Activated B cell treated with CpG ODN at 0.5 μM for 24 hours (primary cell): ENCODE measurements around the gene PPP4R2. TPM values are rescaled to one million over a fixed set of nuclear protein-coding genes. Genes with fewer than 3 reads are reported as not detected.

ENCODE experiments used
- ATAC-seq: fragments of 200-7000 bp; cut with Tn5 transposase; one replicate; pipeline ENCODE4 v1.10.0; 2021; ENCODE audit warnings: low read depth, mild to moderate bottlenecking, moderate library complexity
- CTCF ChIA-PET: fragments of 350-600 bp; sonication (Branson Sonifier 250); formaldehyde crosslinking; loops from one replicate; lab custom pipeline; 2021; ENCODE audit warnings: antibody characterized with exemption; lab: Charles Lee
- POLR2A ChIA-PET: fragments of 350-600 bp; sonication (Branson Sonifier 250); formaldehyde crosslinking; loops from one replicate; lab custom pipeline; 2021; ENCODE audit warnings: antibody characterized with exemption; lab: Charles Lee
- DNase-seq: peaks from one replicate; pipeline ENCODE4 v3.0.0; 2022
- H3K27ac Mint-ChIP-seq: one replicate; pipeline ENCODE4 v1.8.0; 2020; ENCODE audit warnings: mixed read lengths
- H3K27me3 Mint-ChIP-seq: one replicate; pipeline ENCODE4 v1.8.0; 2021; ENCODE audit warnings: mixed read lengths
- H3K36me3 Mint-ChIP-seq: one replicate; pipeline ENCODE4 v1.8.0; 2021; ENCODE audit warnings: low read depth, mixed read lengths
- H3K4me1 Mint-ChIP-seq: one replicate; pipeline ENCODE4 v1.8.0; 2021; ENCODE audit warnings: mixed read lengths
- H3K4me3 Mint-ChIP-seq: one replicate; pipeline ENCODE4 v1.8.0; 2020; ENCODE audit warnings: mild to moderate bottlenecking, mixed read lengths
- H3K9me3 Mint-ChIP-seq: one replicate; pipeline ENCODE4 v1.8.0; 2020; ENCODE audit warnings: mixed read lengths
- CTCF ChIP-seq: fragments of 200-600 bp; IDR thresholded peaks from one replicate; pipeline ENCODE4 v1.8.0; 2022; ENCODE audit warnings: antibody characterized with exemption, mild to moderate bottlenecking
- intact Hi-C: fragments of 100-400 bp; cut with micrococcal nuclease; formaldehyde crosslinking; loops from one replicate; pipeline ENCODE4 v1.15.1; 2024
- total RNA-seq: library from RNA; stranded (reverse); gene quantifications from 2 replicates; pipeline ENCODE4 v1.2.3, GENCODE V29; 2022

PPP4R2 gene
- total RNA-seq, 1 donor from 2014 or later = 59.7 TPM

DNA sequence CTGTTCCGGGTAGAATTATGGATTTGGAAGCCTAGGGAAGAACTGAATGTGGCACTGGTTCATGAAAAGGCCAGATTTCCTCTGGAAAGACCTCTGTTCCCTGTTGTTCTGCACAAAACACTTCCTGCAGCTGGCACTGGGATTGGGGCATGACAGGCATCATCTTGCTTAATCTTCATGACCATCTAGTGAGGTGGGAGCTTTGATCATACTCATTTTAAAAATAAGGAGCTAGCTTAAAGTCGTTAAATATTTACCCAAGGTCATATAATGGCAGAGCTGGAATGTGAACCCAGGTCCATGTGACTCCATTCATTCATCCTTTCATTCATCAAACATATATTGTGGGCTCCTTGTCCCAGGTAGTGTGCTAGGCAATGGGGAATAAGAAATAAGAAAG lies 105.3 kb downstream of the PPP4R2 start:
- POLR2A ChIA-PET = no interaction called here
- H3K4me1 Mint-ChIP-seq = no peaks in the 10 kb centered on the region
- H3K4me3 Mint-ChIP-seq = no peak overlapping the region
- H3K36me3 Mint-ChIP-seq = no peaks in the 10 kb centered on the region
- H3K27ac Mint-ChIP-seq = no peak overlapping the region
- H3K27me3 Mint-ChIP-seq = peaks cover 4% of the 10 kb centered on the region
- intact Hi-C loops = loop anchor here (1.0 kb wide), 2 partner anchors 330 to 400 kb away; no protein-coding TSS in a partner anchor
- H3K9me3 Mint-ChIP-seq = no peaks in the 10 kb centered on the region
- CTCF ChIA-PET = interaction anchor here (0.6 to 1.9 kb wide), 4 partner anchors 9 to 401 kb away, joined by 3 to 20 read pairs (median 4); no protein-coding TSS in a partner anchor
- no peak for ATAC-seq
- TF ChIP-seq CTCF = no peak
- DNase-seq = no peak

GRCh38 chr3:73107215-73107614 lies 110.6 kb downstream of the PPP4R2 start:
- peaks cover 16% of the 10 kb centered on the region for H3K27me3 Mint-ChIP-seq
- TF ChIP-seq CTCF = no peak
- ATAC-seq (no peak), DNase-seq (no peak)
- no peaks in the 10 kb centered on the region for H3K4me1 Mint-ChIP-seq
- intact Hi-C loops = no loop called here
- no peak overlapping the region for H3K4me3 Mint-ChIP-seq
- H3K27ac Mint-ChIP-seq = no peak overlapping the region
- no peaks in the 10 kb centered on the region for H3K9me3 Mint-ChIP-seq
- no peaks in the 10 kb centered on the region for H3K36me3 Mint-ChIP-seq
- ChIA-PET CTCF (interaction anchor here (1.1 kb wide), 1 partner anchor 401 kb away, joined by 3 read pairs; no protein-coding TSS in a partner anchor), POLR2A (no interaction called here)

- POLR2A ChIA-PET = no interaction called here
- intact Hi-C loops = no loop called here
- ATAC-seq = no peak
- Mint-ChIP-seq H3K27ac (no peak overlapping the region), H3K4me1 (no peaks in the 10 kb centered on the region), H3K9me3 (no peaks in the 10 kb centered on the region), H3K27me3 (peaks cover 15% of the 10 kb centered on the region), H3K4me3 (no peak overlapping the region), H3K36me3 (no peaks in the 10 kb centered on the region)
- TF ChIP-seq CTCF = no peak
- no peak for DNase-seq
- CTCF ChIA-PET = interaction anchor here (1.1 kb wide), 1 partner anchor 400 kb away, joined by 3 read pairs; no protein-coding TSS in a partner anchor
These were observed 111.1 kb downstream of the PPP4R2 start for GRCh38 chr3:73107676-73108187.

DNA sequence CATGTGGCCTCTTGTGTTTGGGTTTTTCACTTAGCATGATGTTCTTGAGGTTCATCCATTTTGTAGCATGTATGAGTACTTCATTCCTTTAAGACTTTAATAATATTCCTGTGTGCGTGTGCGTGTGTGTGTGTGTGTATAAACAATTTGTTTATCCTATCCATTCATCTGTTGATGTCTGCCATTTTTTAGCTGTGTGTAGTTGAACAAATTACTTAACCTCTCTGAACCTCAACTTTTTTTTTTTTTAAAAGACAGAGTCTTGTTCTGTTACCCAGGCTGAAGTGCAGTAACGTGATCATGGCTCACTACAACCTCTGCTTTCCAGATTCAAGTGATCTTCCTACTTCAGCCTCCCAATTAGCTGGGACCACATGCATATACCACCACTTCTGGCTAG lies 112.1 kb downstream of the PPP4R2 start:
- Mint-ChIP-seq H3K4me1 (no peaks in the 10 kb centered on the region), H3K27ac (no peak overlapping the region), H3K9me3 (no peaks in the 10 kb centered on the region), H3K27me3 (peaks cover 15% of the 10 kb centered on the region), H3K36me3 (no peaks in the 10 kb centered on the region), H3K4me3 (no peak overlapping the region)
- no peak for ATAC-seq
- DNase-seq = no peak
- CTCF ChIA-PET = no interaction called here
- TF ChIP-seq CTCF = no peak
- intact Hi-C loops = no loop called here
- POLR2A ChIA-PET = no interaction called here

- Mint-ChIP-seq H3K27ac (no peak overlapping the region), H3K9me3 (no peaks in the 10 kb centered on the region), H3K36me3 (no peaks in the 10 kb centered on the region), H3K4me1 (no peaks in the 10 kb centered on the region), H3K27me3 (peaks cover 17% of the 10 kb centered on the region), H3K4me3 (no peak overlapping the region)
- intact Hi-C loops = no loop called here
- DNase-seq (no peak), ATAC-seq (no peak)
- ChIA-PET POLR2A (no interaction called here), CTCF (no interaction called here)
- no peak for TF ChIP-seq CTCF
These were observed 113.9 kb downstream of the PPP4R2 start for GRCh38 chr3:73110530-73110929.
